Heart right ventricle (tissue), 16 donors: ENCODE measurements around the gene IMMP2L. TPM values are rescaled to one million over a fixed set of nuclear protein-coding genes. Genes with fewer than 3 reads are reported as not detected.

Source experiments
- ATAC-seq, 8 donors: fragments of 200-7000 bp; cut with Tn5 transposase; one replicate each; pipeline ENCODE4 v1.9.1; 2020; ENCODE audit warnings: mild to moderate bottlenecking in 8 of 8, moderate library complexity in 8 of 8, moderate number of reproducible peaks in 1 of 8
- DNase-seq, 2 donors: peaks; one replicate each; pipeline ENCODE4 v3.0.0-alpha.2; 2020
- H3K27ac ChIP-seq, 10 donors: fragments of 200-600 bp; sonication (generic) in 2 of 10; one replicate each; pipeline versions ENCODE4 v1.5.0 to v1.8.0; 2020 to 2022; ENCODE audit warnings: mild to moderate bottlenecking in 3 of 10
- H3K27me3 ChIP-seq, 7 donors: fragments of 200-600 bp; one replicate each; pipeline ENCODE4 v1.8.0; 2021 to 2022; ENCODE audit warnings: mild to moderate bottlenecking in 2 of 7
- H3K36me3 ChIP-seq, 9 donors: fragments of 200-600 bp; sonication (generic) in 1 of 9; one replicate each; pipeline versions ENCODE4 v1.5.0 to v1.8.0; 2020 to 2022; ENCODE audit warnings: mild to moderate bottlenecking in 2 of 9
- H3K4me1 ChIP-seq, 9 donors: fragments of 200-600 bp; sonication (generic) in 1 of 9; one replicate each; pipeline versions ENCODE4 v1.5.0 to v1.8.0; 2020 to 2022; ENCODE audit warnings: mild to moderate bottlenecking in 4 of 9
- H3K4me3 ChIP-seq, 10 donors: fragments of 200-600 bp; sonication (generic) in 2 of 10; one replicate each; pipeline versions ENCODE4 v1.5.0 to v1.8.0; 2020 to 2022; ENCODE audit warnings: mild to moderate bottlenecking in 7 of 10, moderate library complexity in 2 of 10
- H3K9me3 ChIP-seq, 11 donors: fragments of 200-600 bp in 10 of 11; sonication (generic) in 2 of 11; one replicate each; pipeline versions ENCODE4 v1.5.0 to v1.8.0; 2013 to 2022; ENCODE audit warnings: mild to moderate bottlenecking in 2 of 11, control low read depth in 1 of 11, moderate library complexity in 1 of 11
- WGBS, 2 donors: extraction: QIAGEN DNeasy Blood & Tissue Kit; methylation state at CpG; one replicate each; pipeline ENCODE4 v1.1.7; 2013; ENCODE audit warnings: inconsistent platforms in 1 of 2; 5-methylcytosine and 5-hydroxymethylcytosine counted together
- intact Hi-C, 10 donors: fragments of 100-400 bp; cut with DNase I; formaldehyde crosslinking; loops; one replicate each; pipeline versions ENCODE4 v1.11.1 to v1.14.2; 2022
- polyA plus RNA-seq, 2 donors: library from polyadenylated mRNA; stranded (reverse); fragments of 200-250 nt; gene quantifications; one replicate each; pipeline ENCODE4 v1.2.3, GENCODE V29; 2013
- total RNA-seq, 10 donors: library from RNA; stranded (reverse); fragmentation: NEBNext Ultra II Directional in 3 of 10; extraction: Animal tissue kit (Norgen Biotek cat#: 25700) in 3 of 10; gene quantifications; one replicate each; pipeline versions ENCODE4 v1.2.1 to v1.2.4, GENCODE V29; 2021 to 2023
- TF ChIP-seq, protein P1 (sequence below), 9 donors: fragments of 200-600 bp; sonication (generic) in 2 of 9; IDR thresholded peaks; one replicate each; pipeline versions ENCODE4 v1.5.0 to v1.8.0; 2021 to 2022; ENCODE audit warnings: antibody characterized with exemption in 9 of 9, mild to moderate bottlenecking in 5 of 9, moderate library complexity in 1 of 9
- donor health status: Arrhythmogenic right ventricular cardiomyopathy.
- donor health status: ischemic (EF 13 %, LVEDD 7.1; RV severe dilation, severe dysfunction).
- donor health status: healthy with polysubstance abuse.
- donor health status: DM: no; HTN: yes; CAD: no.
- donor health status: DM: no; HTN: no; CAD: no.
- donor health status: ischemic (EF 25% LVEDD 6.9; RV normal size, moderate dysfunction).
- donor health status: ischemic (EF 25% LVEDD 5.7; RV mildly dilated, moderate dysfunction).
- donor health status: healthy.
- donor health status: DM: yes; HTN: yes; CAD: no.
- donor health status: Ischemic cardiomyopathy.
- donor health status: ischemic (EF 35%, LVEDD 5.7; RV mildly dilated, moderate dysfunction).
- donor health status: nonischemic (EF 11% LVEDD 7.7; RV severe dilation, severe dysfunction).
- donor health status: DM: yes; HTN: yes; CAD: no.
- donor health status: PGD.
- donor health status: ischemic (EF 29% LVEDD 5.4; RV normal size, mild dysfunction).
- donor health status: nonischemic (EF 23%, LVEDD 6.1; RV moderate dilation, normal function).

IMMP2L gene
- total and polyA plus RNA-seq, 12 donors: 4.3 to 20.8 (median 17.3) TPM

DNA sequence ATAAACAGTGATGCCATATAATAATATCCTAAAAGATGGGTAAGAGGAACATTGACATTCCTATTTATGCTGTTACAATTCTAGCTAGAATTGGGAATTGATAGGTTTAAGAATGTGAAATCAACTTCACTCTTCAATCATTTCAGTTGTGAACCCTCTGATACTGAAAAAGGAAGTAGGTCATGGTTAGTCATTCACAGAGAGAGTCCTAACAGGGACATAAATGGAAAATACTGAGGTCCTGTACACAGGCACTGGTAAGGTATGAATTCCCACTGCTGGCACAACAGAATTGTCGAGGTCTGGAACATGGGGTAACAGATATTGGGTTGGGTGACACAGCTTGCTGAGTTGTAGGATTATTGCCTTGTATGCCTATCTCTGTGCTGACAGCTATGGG is 760.8 kb downstream of the IMMP2L start:
- no peak for DNase-seq
- 75 to 96% methylated on average over 1 of the region's 1 CpG for WGBS, 2 donors

DNA sequence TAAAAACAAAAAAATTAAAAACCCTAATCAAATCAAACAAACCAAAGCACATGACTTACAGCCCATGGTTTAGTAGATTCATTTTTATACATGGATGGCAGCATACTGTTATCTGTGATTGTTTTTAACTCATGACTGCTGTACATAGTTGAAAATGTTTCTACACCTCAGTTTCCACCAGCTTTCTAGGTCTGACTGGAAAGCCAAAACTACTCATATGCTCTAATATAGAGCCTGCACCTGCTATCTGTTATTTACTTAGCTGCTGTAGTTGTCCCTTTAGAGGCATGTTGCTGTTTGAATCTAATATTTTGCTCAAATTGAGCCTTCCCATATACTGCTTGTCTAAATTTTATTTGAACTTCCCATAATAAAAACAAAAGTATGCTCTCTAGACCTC is 761.3 kb downstream of the IMMP2L start:
- intact Hi-C loops: no loop called here
- no peaks in the 10 kb centered on the region for H3K36me3 ChIP-seq
- no peaks in the 10 kb centered on the region for H3K9me3 ChIP-seq
- TF ChIP-seq, protein P1, sequence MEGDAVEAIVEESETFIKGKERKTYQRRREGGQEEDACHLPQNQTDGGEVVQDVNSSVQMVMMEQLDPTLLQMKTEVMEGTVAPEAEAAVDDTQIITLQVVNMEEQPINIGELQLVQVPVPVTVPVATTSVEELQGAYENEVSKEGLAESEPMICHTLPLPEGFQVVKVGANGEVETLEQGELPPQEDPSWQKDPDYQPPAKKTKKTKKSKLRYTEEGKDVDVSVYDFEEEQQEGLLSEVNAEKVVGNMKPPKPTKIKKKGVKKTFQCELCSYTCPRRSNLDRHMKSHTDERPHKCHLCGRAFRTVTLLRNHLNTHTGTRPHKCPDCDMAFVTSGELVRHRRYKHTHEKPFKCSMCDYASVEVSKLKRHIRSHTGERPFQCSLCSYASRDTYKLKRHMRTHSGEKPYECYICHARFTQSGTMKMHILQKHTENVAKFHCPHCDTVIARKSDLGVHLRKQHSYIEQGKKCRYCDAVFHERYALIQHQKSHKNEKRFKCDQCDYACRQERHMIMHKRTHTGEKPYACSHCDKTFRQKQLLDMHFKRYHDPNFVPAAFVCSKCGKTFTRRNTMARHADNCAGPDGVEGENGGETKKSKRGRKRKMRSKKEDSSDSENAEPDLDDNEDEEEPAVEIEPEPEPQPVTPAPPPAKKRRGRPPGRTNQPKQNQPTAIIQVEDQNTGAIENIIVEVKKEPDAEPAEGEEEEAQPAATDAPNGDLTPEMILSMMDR (IDR thresholded peaks at IDR 0.05): no peak
- no peaks in the 10 kb centered on the region for H3K27me3 ChIP-seq
- H3K27ac ChIP-seq: no peak overlapping the region
- ATAC-seq: no peak
- H3K4me3 ChIP-seq: no peak overlapping the region
- H3K4me1 ChIP-seq: no peaks in the 10 kb centered on the region
- DNase-seq: no peak

More for the DNA sequence above, 760.8 kb downstream of the IMMP2L start:
- ATAC-seq: no peak
- TF ChIP-seq, protein P1 (IDR thresholded peaks at IDR 0.05): no peak
- Histone ChIP-seq H3K9me3 (no peaks in the 10 kb centered on the region), H3K27me3 (no peaks in the 10 kb centered on the region), H3K27ac (no peak overlapping the region), H3K4me1 (no peaks in the 10 kb centered on the region), H3K36me3 (no peaks in the 10 kb centered on the region), H3K4me3 (no peak overlapping the region)
- intact Hi-C loops: no loop called here

DNA sequence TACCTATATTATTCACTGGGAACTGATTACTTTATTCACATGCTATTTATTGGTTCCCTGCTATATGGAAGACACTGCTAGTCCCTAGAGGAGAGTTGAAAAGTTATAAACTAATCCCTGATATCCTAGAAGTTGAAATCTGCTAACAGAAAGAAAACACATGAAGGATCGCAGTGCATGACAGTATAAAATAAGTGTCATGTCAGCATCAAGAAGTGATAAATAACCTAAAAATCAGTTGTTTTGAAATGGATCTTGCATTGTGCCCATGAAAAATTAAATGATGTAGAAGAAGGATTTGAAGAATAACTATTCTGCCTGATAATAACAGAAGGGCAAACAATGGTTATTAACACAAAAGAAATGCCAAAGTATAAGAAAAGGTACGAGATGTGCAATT is 764.6 kb downstream of the IMMP2L start:
- ATAC-seq: no peak
- WGBS, 2 donors: 94 to 95% methylated on average over 2 of the region's 2 CpGs
- H3K4me1 ChIP-seq: no peaks in the 10 kb centered on the region
- no peak overlapping the region for H3K27ac ChIP-seq
- H3K4me3 ChIP-seq: no peak overlapping the region
- H3K36me3 ChIP-seq: no peaks in the 10 kb centered on the region
- DNase-seq: no peak
- no peaks in the 10 kb centered on the region for H3K9me3 ChIP-seq
- intact Hi-C loops: no loop called here
- TF ChIP-seq, protein P1 (IDR thresholded peaks at IDR 0.05): no peak
- no peaks in the 10 kb centered on the region for H3K27me3 ChIP-seq

DNA sequence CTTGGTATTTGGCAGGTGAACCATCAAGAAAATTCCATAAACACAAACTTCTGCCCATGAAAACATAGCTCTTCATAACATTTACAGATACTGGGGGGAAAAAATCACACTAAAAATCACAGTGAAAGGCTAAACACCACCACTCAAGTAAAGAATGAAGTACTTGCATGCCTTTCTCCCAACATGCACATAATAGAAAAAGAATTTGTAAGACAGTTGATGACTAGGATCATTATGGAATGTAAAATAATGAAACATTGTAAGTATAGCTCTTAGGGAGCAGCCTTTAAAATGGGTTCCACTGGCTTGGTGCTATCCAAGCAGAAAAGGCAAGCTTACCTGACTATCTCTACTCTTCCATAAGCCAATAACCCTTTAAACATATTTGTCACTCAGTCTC is 771.3 kb downstream of the IMMP2L start:
- no peak for ATAC-seq
- no peak overlapping the region for H3K4me3 ChIP-seq
- intact Hi-C loops: no loop called here
- H3K36me3 ChIP-seq: no peaks in the 10 kb centered on the region
- TF ChIP-seq, protein P1 (IDR thresholded peaks at IDR 0.05): no peak
- H3K4me1 ChIP-seq: peaks cover 0 to 8% (median 0%) of the 10 kb centered on the region in 9 donors
- H3K27ac ChIP-seq: no peak overlapping the region
- no peak for DNase-seq
- H3K27me3 ChIP-seq: no peaks in the 10 kb centered on the region
- no peaks in the 10 kb centered on the region for H3K9me3 ChIP-seq
